K562 (cell line): Measurements from ENCODE around the gene DOK1. TPM values are rescaled to one million over a fixed set of nuclear protein-coding genes. Genes with fewer than 3 reads are reported as not detected.

Experiments used
- ATAC-seq: fragments of 200-7000 bp; cut with Tn5 transposase; 3 replicates; pipeline ENCODE4 v1.9.1; 2020; ENCODE audit warnings: moderate library complexity
- BruUV-seq: library from RNA; stranded (reverse); fragments of 400-500 nt; replicated peaks from 2 replicates; lab custom pipeline; 2021; lab: Mats Ljungman, UMichigan
- CTCF ChIA-PET: fragments of 300-600 bp; formaldehyde crosslinking; extraction: SDS; loops from one replicate; lab custom pipeline; 2021; ENCODE audit warnings: low intra/inter-chr PET ratio; lab: Yijun Ruan, JAX
- POLR2A ChIA-PET: fragments of 300-600, 350-650 bp; sonication (Branson Sonifier 250); formaldehyde crosslinking; extraction: SDS; loops from one replicate; lab custom pipeline; 2021; ENCODE audit warnings: antibody characterized with exemption, inconsistent platforms; lab: Yijun Ruan, JAX
- DNase-seq, 4 experiments: peaks; one replicate each; pipeline versions ENCODE4 v3.0.0 to v3.0.0-alpha.2; 2011 to 2018; ENCODE audit warnings: low spot score in 3 of 4, mixed read lengths in 3 of 4; ENCODE audit errors: extremely low read depth in 1 of 4
- FAIRE-seq: peaks from 2 replicates; lab custom pipeline; 2011; peaks lifted over from hg19 to GRCh38; lab: Jason Lieb, UNC
- H2AFZ ChIP-seq: 2 replicates; pipeline ENCODE4 v1.6.0; 2011; ENCODE audit warnings: low read depth, low read length, control low read depth, inconsistent platforms
- H3K27ac ChIP-seq: fragments of 200-600 bp; 3 replicates; pipeline ENCODE4 v1.8.0; 2011; ENCODE audit warnings: low read depth, mild to moderate bottlenecking, control low read depth, inconsistent platforms, low read length, moderate library complexity, mixed read lengths; ENCODE audit errors: extremely low read depth
- H3K27me3 ChIP-seq, 2 experiments: fragments of 300-600 bp in 1 of 2; 2 replicates in 1 of 2; 3 replicates in 1 of 2; pipeline versions ENCODE4 v1.6.0 to v1.8.0; 2011; ENCODE audit warnings: inconsistent platforms in 2 of 2, low read length in 2 of 2, mild to moderate bottlenecking in 1 of 2, mixed read lengths in 1 of 2, moderate library complexity in 1 of 2; ENCODE audit not compliant: control insufficient read depth in 2 of 2, insufficient read depth in 2 of 2
- H3K36me3 ChIP-seq: fragments of 300-600 bp; 3 replicates; pipeline ENCODE4 v1.8.0; 2011; ENCODE audit warnings: mild to moderate bottlenecking, low read length, inconsistent platforms; ENCODE audit not compliant: control insufficient read depth, insufficient read depth
- H3K4me1 ChIP-seq, 2 experiments: fragments of 200-600 bp in 1 of 2; replicated peaks in 1 of 2; 2 replicates in 1 of 2; 3 replicates in 1 of 2; pipeline versions ENCODE4 v1.5.1 to v1.8.0; 2011; ENCODE audit warnings: inconsistent platforms in 2 of 2, low read length in 2 of 2, mild to moderate bottlenecking in 1 of 2, mixed read lengths in 1 of 2, moderate library complexity in 1 of 2; ENCODE audit not compliant: control insufficient read depth in 2 of 2, insufficient read depth in 2 of 2
- H3K4me2 ChIP-seq: 2 replicates; pipeline ENCODE4 v1.6.1; 2011; ENCODE audit warnings: low read length, control low read depth, inconsistent platforms, mixed read lengths; ENCODE audit not compliant: insufficient read depth
- H3K4me3 ChIP-seq: fragments of 200-600 bp; sonication (generic), shearing (Covaris generic); 2 replicates; pipeline ENCODE4 v1.5.1; 2016; ENCODE audit warnings: control low read depth, inconsistent platforms
- H3K79me2 ChIP-seq: fragments of 200-600 bp; 3 replicates; pipeline ENCODE4 v1.8.0; 2011; ENCODE audit warnings: low read length, inconsistent platforms; ENCODE audit not compliant: control insufficient read depth, insufficient read depth
- H3K9ac ChIP-seq, 2 experiments: 2 replicates each; pipeline versions ENCODE4 v1.6.0 to v1.6.1; 2011; ENCODE audit warnings: low read depth in 2 of 2, low read length in 2 of 2, control low read depth in 1 of 2, inconsistent platforms in 1 of 2, mild to moderate bottlenecking in 1 of 2, mixed read lengths in 1 of 2; ENCODE audit not compliant: insufficient read depth in 1 of 2
- H3K9me1 ChIP-seq: one replicate; pipeline ENCODE4 v1.6.0; 2011; ENCODE audit warnings: inconsistent platforms, mild to moderate bottlenecking, low read length, moderate library complexity; ENCODE audit not compliant: control insufficient read depth, insufficient read depth
- H3K9me3 ChIP-seq: replicated peaks from 2 replicates; pipeline ENCODE4 v1.5.1; 2011; ENCODE audit warnings: low read depth, low read length, inconsistent platforms; ENCODE audit not compliant: control insufficient read depth, insufficient read depth
- H4K20me1 ChIP-seq: replicated peaks from 2 replicates; pipeline ENCODE4 v1.6.1; 2011; ENCODE audit warnings: low read length, inconsistent platforms, mixed read lengths; ENCODE audit not compliant: control insufficient read depth, insufficient read depth
- BMI1 ChIP-seq: fragments of 150-350 bp; IDR thresholded peaks from 2 replicates; pipeline ENCODE4 v1.6.1; 2014; ENCODE audit warnings: low read length
- LARP7 ChIP-seq: fragments of 450-650 bp; IDR thresholded peaks from 2 replicates; pipeline ENCODE4 v1.6.1; 2016
- MYBL2 ChIP-seq, 2 experiments: fragments of 450-650 bp in 1 of 2; sonication (generic) in 1 of 2; formaldehyde crosslinking in 1 of 2; IDR thresholded peaks; 2 replicates each; pipeline versions ENCODE4 v1.6.1 to v1.8.1; 2017 to 2022; ENCODE audit warnings: borderline replicate concordance in 1 of 2, inconsistent platforms in 1 of 2, low read depth in 1 of 2, mild to moderate bottlenecking in 1 of 2, missing genetic modification reagents in 1 of 2, moderate library complexity in 1 of 2
- RFX7 ChIP-seq: fragments of 250-450 bp; sonication (Bioruptor Pico); IDR thresholded peaks from 2 replicates; pipeline ENCODE4 v1.5.1; 2021; ENCODE audit warnings: mild to moderate bottlenecking
- SNRNP70 ChIP-seq: fragments of 200-400 bp; formaldehyde crosslinking; optimal IDR thresholded peaks from 2 replicates; pipeline ENCODE3; 2017; ENCODE audit warnings: low read depth, low read length
- SOX6 ChIP-seq: fragments of 450-650 bp; IDR thresholded peaks from 2 replicates; pipeline ENCODE4 v1.6.1; 2014; ENCODE audit warnings: mild to moderate bottlenecking
- STAT5B ChIP-seq: fragments of 250-450 bp; sonication (Bioruptor Pico); IDR thresholded peaks from 2 replicates; pipeline ENCODE4 v1.8.0; 2021; ENCODE audit warnings: mild to moderate bottlenecking, inconsistent platforms
- ZNF134 ChIP-seq: fragments of 250-450 bp; sonication (Bioruptor Pico); conservative IDR thresholded peaks from 2 replicates; pipeline ENCODE4 v1.4.0; 2020
- WGBS: fragments of 100-300 bp; shearing (Covaris generic); methylation state at CpG from one replicate; pipeline ENCODE4 v1.1.6; 2016; ENCODE audit warnings: low coverage, mixed read lengths; ENCODE audit not compliant: insufficient coverage; ENCODE audit errors: missing lambda C conversion rate; 5-methylcytosine and 5-hydroxymethylcytosine counted together
- in situ Hi-C: fragments of 300-500 bp; cut with MboI; formaldehyde crosslinking; loops from 4 replicates; pipeline ENCODE4 v1.15.0; 2018; ENCODE audit warnings: inconsistent platforms, mixed read lengths
- intact Hi-C: fragments of 100-400 bp; cut with micrococcal nuclease; formaldehyde crosslinking; loops from 2 replicates; pipeline ENCODE4 v1.14.2; 2022
- polyA plus RNA-seq, 8 experiments: library from polyadenylated mRNA; depleted of rRNA in 4 of 8; stranded (reverse) in 5 of 8; unstranded in 3 of 8; fragments of >200 nt; fragmentation: Nextera tagmentation in 2 of 8; fragmentation: Illumina TruSeq in 1 of 8; extraction: Ambion mirVana in 2 of 8; extraction: Trizol in 1 of 8; gene quantifications; 2 replicates each; pipeline versions ENCODE4 v1.2.1 to v1.2.3, GENCODE V29; 2011 to 2014; ENCODE audit warnings: inconsistent platforms in 1 of 8, missing spikeins in 1 of 8
- total RNA-seq, 7 experiments: library from RNA; depleted of rRNA in 6 of 7; stranded (reverse); fragments of >200 nt in 6 of 7; fragmentation: Illumina TruSeq in 2 of 7; extraction: Trizol in 2 of 7; gene quantifications; 2 replicates each; pipeline versions ENCODE4 v1.2.1 to v1.2.3, GENCODE V29; 2011 to 2021; ENCODE audit warnings: low replicate concordance in 1 of 7
- TF ChIP-seq, protein P1 (sequence below): fragments of 450-650 bp; formaldehyde crosslinking; conservative IDR thresholded peaks from 2 replicates; pipeline ENCODE4 v1.4.0; 2022; ENCODE audit warnings: mild to moderate bottlenecking, missing genetic modification characterization

Gene DOK1
- total and polyA plus RNA-seq, 9 of the 15 experiments (the other 6 are each of a cell fraction or from before 2014, with no cell fraction given), result 0.59 to 36.4 (median 16.1) TPM

DNA sequence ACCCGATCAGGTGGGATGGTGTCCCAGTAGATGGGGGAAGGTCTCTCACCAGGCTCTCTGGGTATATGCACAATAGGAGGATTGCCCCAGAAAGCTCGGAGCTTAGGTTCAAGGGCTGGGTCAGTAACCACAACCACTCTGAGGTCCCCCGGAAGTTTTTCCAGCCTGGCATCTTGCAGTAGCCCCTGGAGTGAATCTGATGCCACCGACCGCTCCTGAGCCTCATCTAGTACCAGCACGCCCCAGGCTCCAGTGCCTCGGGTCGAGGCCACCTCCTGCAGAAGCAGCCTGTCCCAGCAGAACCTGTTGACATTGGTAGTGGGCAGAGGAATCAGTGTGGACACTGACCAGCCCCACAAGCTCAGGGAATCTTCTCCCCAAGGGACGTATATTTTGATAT lies 30.5 kb upstream of the DOK1 start:
- no peaks in the 10 kb centered on the region for H3K27me3 ChIP-seq
- TF ChIP-seq MYBL2 (IDR thresholded peaks at IDR 0.05; ENCODE audit: low read depth) (no peak), MYBL2 (CRISPR knock-in tag; IDR thresholded peaks at IDR 0.05; ENCODE audit: borderline replicate concordance) (no peak), SOX6 (no peak), STAT5B (no peak), BMI1 (no peak), RFX7 (no peak), SNRNP70 (no peak), ZNF134 (CRISPR knock-in tag) (no peak), LARP7 (no peak)
- TF ChIP-seq, protein P1, sequence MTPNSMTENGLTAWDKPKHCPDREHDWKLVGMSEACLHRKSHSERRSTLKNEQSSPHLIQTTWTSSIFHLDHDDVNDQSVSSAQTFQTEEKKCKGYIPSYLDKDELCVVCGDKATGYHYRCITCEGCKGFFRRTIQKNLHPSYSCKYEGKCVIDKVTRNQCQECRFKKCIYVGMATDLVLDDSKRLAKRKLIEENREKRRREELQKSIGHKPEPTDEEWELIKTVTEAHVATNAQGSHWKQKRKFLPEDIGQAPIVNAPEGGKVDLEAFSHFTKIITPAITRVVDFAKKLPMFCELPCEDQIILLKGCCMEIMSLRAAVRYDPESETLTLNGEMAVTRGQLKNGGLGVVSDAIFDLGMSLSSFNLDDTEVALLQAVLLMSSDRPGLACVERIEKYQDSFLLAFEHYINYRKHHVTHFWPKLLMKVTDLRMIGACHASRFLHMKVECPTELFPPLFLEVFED (CRISPR knock-in tag), result no peak
- BruUV-seq, result no TSS peak
- peaks cover 24% of the 10 kb centered on the region for H3K79me2 ChIP-seq
- H3K36me3 ChIP-seq, result peaks cover 35% of the 10 kb centered on the region
- no peak overlapping the region for H3K9ac ChIP-seq
- no peak for DNase-seq
- H3K4me3 ChIP-seq, result no peak overlapping the region
- intact Hi-C loops, result no loop called here
- FAIRE-seq, result no peak
- WGBS, result 70% methylated on average over 9 of the region's 9 CpGs
- H3K27ac ChIP-seq, result no peak overlapping the region
- no peaks in the 10 kb centered on the region for H3K9me1 ChIP-seq
- no peaks in the 10 kb centered on the region for H3K9me3 ChIP-seq
- peaks cover 2% of the 10 kb centered on the region; the same call in 1 of the 2 replicates for H4K20me1 ChIP-seq
- POLR2A ChIA-PET, result interaction anchor here (1.2 kb wide), 1 partner anchor 13 kb away, joined by 5 read pairs; no protein-coding TSS in a partner anchor
- CTCF ChIA-PET, result no interaction called here
- H3K4me1 ChIP-seq, result peaks cover 9 to 12% of the 10 kb centered on the region in 2 experiments
- ATAC-seq, result no peak
- in situ Hi-C loops, result no loop called here
- no peak overlapping the region for H2AFZ ChIP-seq
- H3K4me2 ChIP-seq, result no peak overlapping the region
